ENCODE measurements around the gene KXD1.
"Not testable (repeated sequence)": the region's sequence is repeated elsewhere in the genome, so short reads cannot be mapped to it uniquely, and the experiment has no call there.

KXD1 gene

DNA sequence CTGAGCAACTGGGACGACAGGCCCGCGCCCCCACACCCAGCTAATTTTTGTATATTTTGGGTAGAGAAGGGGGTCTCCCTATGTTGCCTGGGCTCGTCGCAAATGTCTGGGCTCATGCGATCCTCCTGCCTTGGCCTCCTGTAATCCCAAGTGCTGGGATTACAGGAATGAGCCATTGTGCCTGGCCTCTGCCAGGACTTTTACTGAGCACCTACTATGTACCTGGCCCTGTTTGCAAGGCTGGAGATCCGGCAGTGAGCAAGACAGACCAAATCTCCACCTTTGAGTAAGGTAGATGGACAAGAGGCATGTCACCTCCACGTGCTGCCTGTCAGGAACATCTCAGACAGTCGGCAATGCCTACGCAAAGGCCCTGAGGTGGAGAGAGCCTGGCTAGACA lies 21.2 kb upstream of the KXD1 start:
- TF ChIP-seq, protein P1, sequence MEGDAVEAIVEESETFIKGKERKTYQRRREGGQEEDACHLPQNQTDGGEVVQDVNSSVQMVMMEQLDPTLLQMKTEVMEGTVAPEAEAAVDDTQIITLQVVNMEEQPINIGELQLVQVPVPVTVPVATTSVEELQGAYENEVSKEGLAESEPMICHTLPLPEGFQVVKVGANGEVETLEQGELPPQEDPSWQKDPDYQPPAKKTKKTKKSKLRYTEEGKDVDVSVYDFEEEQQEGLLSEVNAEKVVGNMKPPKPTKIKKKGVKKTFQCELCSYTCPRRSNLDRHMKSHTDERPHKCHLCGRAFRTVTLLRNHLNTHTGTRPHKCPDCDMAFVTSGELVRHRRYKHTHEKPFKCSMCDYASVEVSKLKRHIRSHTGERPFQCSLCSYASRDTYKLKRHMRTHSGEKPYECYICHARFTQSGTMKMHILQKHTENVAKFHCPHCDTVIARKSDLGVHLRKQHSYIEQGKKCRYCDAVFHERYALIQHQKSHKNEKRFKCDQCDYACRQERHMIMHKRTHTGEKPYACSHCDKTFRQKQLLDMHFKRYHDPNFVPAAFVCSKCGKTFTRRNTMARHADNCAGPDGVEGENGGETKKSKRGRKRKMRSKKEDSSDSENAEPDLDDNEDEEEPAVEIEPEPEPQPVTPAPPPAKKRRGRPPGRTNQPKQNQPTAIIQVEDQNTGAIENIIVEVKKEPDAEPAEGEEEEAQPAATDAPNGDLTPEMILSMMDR (IDR thresholded peaks at IDR 0.05; ENCODE audit: insufficient read depth, missing control alignments), result no peak
- FAIRE-seq (no peak), DNase-seq (ENCODE audit: insufficient read length, low spot score) (no peak)

DNA sequence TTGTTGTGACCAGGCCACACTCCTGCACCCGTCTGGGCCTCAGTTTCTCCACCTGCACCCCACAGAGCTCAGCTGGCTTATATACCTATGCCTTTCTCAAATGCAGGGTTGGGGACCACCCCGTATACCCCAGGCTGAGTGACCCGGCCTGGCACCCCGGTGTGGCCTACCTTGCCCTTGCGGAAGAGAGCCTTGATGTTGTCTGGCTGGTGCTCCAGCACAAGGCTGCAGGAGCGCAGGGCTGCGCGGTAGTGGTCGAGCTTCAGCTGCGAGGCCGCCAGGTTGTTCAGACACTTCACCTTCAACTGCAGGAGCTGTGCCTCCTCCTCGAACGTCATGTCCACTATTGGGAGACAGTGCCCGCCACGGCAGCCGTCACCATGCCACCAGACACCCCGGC lies 20.2 kb upstream of the KXD1 start:
- TF ChIP-seq, protein P1 (IDR thresholded peaks at IDR 0.05; ENCODE audit: insufficient read depth, missing control alignments), result no peak
- DNase-seq (ENCODE audit: insufficient read length, low spot score), result no peak
- no peak for FAIRE-seq

DNA sequence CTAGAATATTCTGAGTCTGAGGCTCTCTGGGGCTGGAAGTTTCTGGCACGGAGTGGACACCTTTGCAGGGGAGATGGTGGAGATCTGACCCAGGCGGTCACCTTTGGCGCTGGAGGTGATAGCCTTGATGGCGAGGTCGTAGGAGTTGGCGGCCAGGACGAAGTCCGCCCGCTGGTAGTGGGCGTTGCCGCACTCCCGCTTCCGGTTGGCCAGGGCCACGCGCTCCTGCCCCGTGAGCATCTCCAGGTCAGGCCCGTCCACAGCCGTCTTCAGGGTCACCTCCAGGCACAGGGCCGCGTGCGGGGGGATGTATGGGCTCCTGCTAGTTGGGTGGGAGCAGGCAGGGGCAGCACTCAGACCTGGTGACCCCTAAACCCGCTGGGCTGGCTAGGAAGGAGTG lies 19.6 kb upstream of the KXD1 start:
- TF ChIP-seq, protein P1 (IDR thresholded peaks at IDR 0.05; ENCODE audit: insufficient read depth, missing control alignments), result no peak
- DNase-seq (ENCODE audit: insufficient read length, low spot score), result no peak
- FAIRE-seq, result no peak

DNA sequence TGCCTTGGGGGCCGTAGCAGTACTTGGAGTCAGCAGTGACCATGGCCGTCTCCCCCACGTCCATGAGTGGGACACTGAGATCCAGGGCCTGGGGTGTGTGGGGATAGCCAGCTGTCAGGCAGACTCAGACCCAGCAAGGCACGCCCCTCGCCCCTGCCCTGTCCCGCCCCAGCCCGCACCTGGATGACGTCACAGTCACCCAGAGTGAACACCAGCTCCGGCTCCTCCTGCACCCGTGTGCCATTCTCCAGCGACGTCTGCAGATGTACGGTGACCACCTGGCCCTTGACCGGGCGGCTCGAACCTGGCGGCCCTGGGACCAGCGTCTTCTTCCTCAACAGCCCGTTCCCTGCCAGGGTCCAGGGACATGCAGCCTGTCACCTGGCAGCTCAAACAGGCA lies 18.3 kb upstream of the KXD1 start:
- TF ChIP-seq, protein P1 (IDR thresholded peaks at IDR 0.05; ENCODE audit: insufficient read depth, missing control alignments), result no peak
- DNase-seq (ENCODE audit: insufficient read length, low spot score) (no peak), FAIRE-seq (no peak)

DNA sequence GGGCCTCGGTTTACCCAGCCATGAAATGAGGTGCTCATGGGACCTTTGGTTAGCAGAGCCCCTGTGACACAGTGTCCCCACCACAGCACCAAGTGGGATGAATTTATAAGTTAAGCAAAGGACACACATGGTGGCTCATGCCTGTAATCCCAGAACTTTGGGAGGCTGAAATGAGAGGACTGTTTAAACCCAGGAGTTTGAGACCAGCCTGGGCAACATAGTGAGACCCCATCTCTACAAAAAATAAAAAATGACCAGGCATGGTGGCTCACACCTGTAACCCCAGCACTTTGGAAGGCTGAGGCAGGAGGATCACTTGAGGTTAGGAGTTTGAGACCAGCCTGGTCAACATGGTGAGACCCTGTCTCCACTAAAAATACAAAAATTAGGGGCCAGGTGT lies 17.5 kb upstream of the KXD1 start:
- not testable (repeated sequence) for FAIRE-seq; DNase-seq (ENCODE audit: insufficient read length, low spot score)

DNA sequence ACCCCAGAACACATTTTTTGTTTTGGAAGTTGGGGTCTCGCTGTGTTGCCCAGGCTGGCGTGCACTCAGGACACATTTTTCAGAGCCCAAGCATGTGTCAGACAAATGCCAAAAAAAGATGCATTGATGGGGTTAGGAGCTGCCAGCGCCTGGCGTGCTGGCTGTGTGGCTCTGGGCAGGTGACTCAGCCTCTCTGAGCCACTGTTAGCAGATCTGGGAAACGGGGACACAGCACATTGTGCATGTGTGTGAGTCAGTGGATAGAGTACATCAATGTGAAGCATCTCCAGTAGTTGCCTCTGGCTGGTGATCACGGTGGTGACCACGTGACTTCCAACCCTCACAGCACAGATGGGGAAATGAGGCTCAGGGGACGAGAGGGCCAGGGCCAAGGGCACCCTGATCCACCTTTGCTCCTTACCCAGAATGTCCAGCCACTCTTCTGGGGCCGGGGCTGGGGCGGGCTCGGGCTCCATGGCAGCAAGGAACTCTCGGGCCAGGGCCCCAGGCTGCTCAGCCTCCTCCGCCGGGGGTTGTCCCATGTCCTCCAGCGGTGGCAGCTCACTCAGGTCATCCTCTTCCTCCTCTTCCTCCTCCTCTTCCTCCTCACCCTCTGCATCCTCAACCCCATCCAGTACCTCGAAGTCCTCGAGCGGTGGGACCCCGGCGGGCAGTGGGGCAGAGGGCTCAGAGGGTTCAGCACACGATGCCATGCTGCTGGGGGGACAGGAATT lies 16.2 kb upstream of the KXD1 start:
- FAIRE-seq, result no peak
- TF ChIP-seq, protein P1 (IDR thresholded peaks at IDR 0.05; ENCODE audit: insufficient read depth, missing control alignments), result no peak
- DNase-seq (ENCODE audit: insufficient read length, low spot score), result peak; percentile 5

DNA sequence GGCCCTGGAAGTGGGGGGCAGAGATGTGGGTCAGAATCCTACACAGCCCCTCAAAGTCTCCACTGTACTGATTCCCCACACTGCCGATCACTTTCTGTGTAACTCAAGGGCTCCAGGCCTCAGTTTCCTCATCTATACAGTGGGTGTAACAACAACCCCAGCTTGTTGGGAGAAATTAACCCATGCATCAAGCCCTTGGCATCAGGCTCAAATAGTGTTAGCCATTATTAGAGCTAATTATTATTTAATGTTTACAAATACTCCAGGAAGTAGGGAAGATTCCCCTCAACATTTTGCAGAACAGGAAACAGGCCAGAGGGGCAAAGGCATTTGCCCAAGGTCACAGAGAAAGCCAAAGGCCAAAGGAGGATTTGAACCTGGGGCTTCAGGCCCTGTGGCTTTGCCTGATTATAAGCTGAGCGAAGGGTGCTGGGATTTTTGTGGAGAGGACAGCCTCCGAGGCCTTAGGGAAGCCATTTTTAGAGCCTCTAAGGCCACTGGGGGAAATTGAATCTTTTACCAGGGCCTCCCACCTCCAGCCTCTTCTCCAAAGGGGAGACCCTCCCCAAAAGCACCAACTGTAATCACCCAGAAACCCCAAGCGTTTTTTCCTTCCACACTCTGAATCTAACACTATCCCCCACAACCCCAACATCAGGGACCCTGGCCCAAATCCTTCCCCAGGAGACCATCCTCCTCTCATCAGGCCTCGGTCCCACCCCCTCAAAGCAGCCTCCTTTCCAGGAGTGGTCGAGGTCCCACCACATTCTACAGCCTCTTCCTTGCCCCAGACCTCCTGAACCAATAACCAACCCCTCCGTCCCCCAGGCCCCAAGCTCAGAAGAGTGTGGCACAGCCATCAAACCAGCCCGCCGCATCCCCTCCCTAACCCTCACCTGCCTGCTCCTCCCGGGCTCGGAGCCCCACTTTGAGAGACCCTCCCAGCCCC lies 15.4 kb upstream of the KXD1 start:
- FAIRE-seq (no peak), DNase-seq (ENCODE audit: insufficient read length, low spot score) (no peak)
- TF ChIP-seq, protein P1 (IDR thresholded peaks at IDR 0.05; ENCODE audit: insufficient read depth, missing control alignments), result no peak

Measured in D721Med (cell line).